H9 (cell line): ENCODE results near the gene FBXO41. TPM values are rescaled to one million over a fixed set of nuclear protein-coding genes. Genes with fewer than 3 reads are reported as not detected.

Source experiments
- DNase-seq: peaks from one replicate; pipeline ENCODE4 v3.0.0-alpha.2; 2017
- H2AFZ ChIP-seq: one replicate; pipeline ENCODE4 v1.6.1; 2013; ENCODE audit warnings: mild to moderate bottlenecking, low read length, control low read depth, moderate library complexity
- H2AK5ac ChIP-seq: 2 replicates; pipeline ENCODE4 v1.6.1; 2013; ENCODE audit warnings: low read length, control low read depth, mixed read lengths; ENCODE audit not compliant: insufficient read length
- H2BK120ac ChIP-seq: one replicate; pipeline ENCODE4 v1.6.1; 2013; ENCODE audit warnings: low read depth, mild to moderate bottlenecking, low read length, control low read depth, inconsistent platforms; ENCODE audit not compliant: poor library complexity, severe bottlenecking
- H2BK12ac ChIP-seq: 2 replicates; pipeline ENCODE4 v1.6.1; 2013; ENCODE audit warnings: low read length, control low read depth, mixed read lengths, low read depth; ENCODE audit not compliant: insufficient read length
- H2BK15ac ChIP-seq: 2 replicates; pipeline ENCODE4 v1.6.1; 2013; ENCODE audit warnings: low read depth, low read length, control low read depth
- H2BK20ac ChIP-seq: one replicate; pipeline ENCODE4 v1.6.1; 2013; ENCODE audit warnings: low read depth, mild to moderate bottlenecking, low read length, control low read depth, inconsistent platforms; ENCODE audit not compliant: poor library complexity, severe bottlenecking
- H2BK5ac ChIP-seq: 2 replicates; pipeline ENCODE4 v1.6.1; 2013; ENCODE audit warnings: low read length, control low read depth, mixed read lengths; ENCODE audit not compliant: insufficient read length
- H3K14ac ChIP-seq: 2 replicates; pipeline ENCODE4 v1.6.1; 2013; ENCODE audit warnings: low read length, control low read depth; ENCODE audit not compliant: insufficient read depth
- H3K18ac ChIP-seq: 2 replicates; pipeline ENCODE4 v1.6.1; 2013; ENCODE audit warnings: low read depth, mild to moderate bottlenecking, mixed read lengths, low read length, control low read depth; ENCODE audit not compliant: insufficient read length
- H3K23ac ChIP-seq: 2 replicates; pipeline ENCODE4 v1.6.1; 2013; ENCODE audit warnings: low read length, control low read depth, mixed read lengths, low read depth; ENCODE audit not compliant: insufficient read length
- H3K23me2 ChIP-seq: 2 replicates; pipeline ENCODE4 v1.6.1; 2013; ENCODE audit warnings: low read depth, mild to moderate bottlenecking, mixed read lengths, low read length, control low read depth; ENCODE audit not compliant: insufficient read length, poor library complexity, severe bottlenecking
- H3K27ac ChIP-seq: 2 replicates; pipeline ENCODE4 v1.5.1; 2013; ENCODE audit warnings: low read length, control low read depth, mixed read lengths, low read depth; ENCODE audit not compliant: insufficient read length
- H3K27me3 ChIP-seq: 2 replicates; pipeline ENCODE4 v1.6.1; 2013; ENCODE audit warnings: low read length, control low read depth, inconsistent platforms; ENCODE audit not compliant: insufficient read depth
- H3K4ac ChIP-seq: 2 replicates; pipeline ENCODE4 v1.6.1; 2013; ENCODE audit warnings: low read depth, mild to moderate bottlenecking, control low read depth, inconsistent platforms, low read length, moderate library complexity
- H3K4me1 ChIP-seq: 2 replicates; pipeline ENCODE4 v1.6.1; 2013; ENCODE audit warnings: low read length, control low read depth, inconsistent platforms; ENCODE audit not compliant: insufficient read depth
- H3K4me2 ChIP-seq: 2 replicates; pipeline ENCODE4 v1.6.1; 2013; ENCODE audit warnings: low read length, control low read depth, mixed read lengths; ENCODE audit not compliant: insufficient read length, insufficient read depth
- H3K56ac ChIP-seq: 2 replicates; pipeline ENCODE4 v1.6.1; 2013; ENCODE audit warnings: low read depth, mild to moderate bottlenecking, mixed read lengths, low read length, control low read depth; ENCODE audit not compliant: insufficient read length
- H3K79me1 ChIP-seq: 2 replicates; pipeline ENCODE4 v1.6.1; 2013; ENCODE audit warnings: low read depth, mild to moderate bottlenecking, moderate library complexity, low read length, control low read depth, inconsistent platforms; ENCODE audit not compliant: insufficient read depth, poor library complexity, severe bottlenecking
- H3K79me2 ChIP-seq: 2 replicates; pipeline ENCODE4 v1.6.1; 2013; ENCODE audit warnings: low read length, control low read depth, inconsistent platforms; ENCODE audit not compliant: insufficient read depth
- H3K9ac ChIP-seq: 2 replicates; pipeline ENCODE4 v1.6.1; 2013; ENCODE audit warnings: low read length, control low read depth, mixed read lengths; ENCODE audit not compliant: insufficient read length; ENCODE audit errors: extremely low read depth
- H3K9me3 ChIP-seq: one replicate; pipeline ENCODE4 v1.6.1; 2013; ENCODE audit warnings: low read depth, low read length, inconsistent platforms; ENCODE audit not compliant: control insufficient read depth
- H3T11ph ChIP-seq: one replicate; pipeline ENCODE4 v1.6.1; 2013; ENCODE audit warnings: mild to moderate bottlenecking, low read length, control low read depth, inconsistent platforms
- H4K20me1 ChIP-seq: one replicate; pipeline ENCODE4 v1.6.1; 2013; ENCODE audit not compliant: control insufficient read depth, insufficient read length, insufficient read depth
- H4K5ac ChIP-seq: 2 replicates; pipeline ENCODE4 v1.6.1; 2013; ENCODE audit warnings: low read depth, mild to moderate bottlenecking, mixed read lengths, low read length, control low read depth; ENCODE audit not compliant: insufficient read length
- H4K8ac ChIP-seq: replicated peaks from 2 replicates; pipeline ENCODE4 v1.6.1; 2013; ENCODE audit warnings: low read length, control low read depth, mixed read lengths, low read depth; ENCODE audit not compliant: insufficient read length
- H4K91ac ChIP-seq: 2 replicates; pipeline ENCODE4 v1.6.1; 2013; ENCODE audit warnings: low read depth, mild to moderate bottlenecking, moderate library complexity, mixed read lengths, low read length, control low read depth; ENCODE audit not compliant: insufficient read length
- H3K27ac Mint-ChIP-seq, 3 experiments: 2 replicates in 2 of 3; 3 replicates in 1 of 3; pipeline ENCODE4 v1.8.0; 2020 to 2021; ENCODE audit warnings: mixed read lengths in 3 of 3, mild to moderate bottlenecking in 1 of 3, moderate library complexity in 1 of 3
- H3K27me3 Mint-ChIP-seq: 2 replicates; pipeline ENCODE4 v1.8.0; 2021; ENCODE audit warnings: low read depth, mild to moderate bottlenecking, moderate library complexity, mixed read lengths
- H3K36me3 Mint-ChIP-seq, 3 experiments: 2 replicates in 2 of 3; 3 replicates in 1 of 3; pipeline ENCODE4 v1.8.0; 2020 to 2021; ENCODE audit warnings: low read depth in 3 of 3, mixed read lengths in 3 of 3; ENCODE audit not compliant: insufficient read depth in 1 of 3
- H3K4me1 Mint-ChIP-seq, 2 experiments: 2 replicates each; pipeline ENCODE4 v1.8.0; 2020; ENCODE audit warnings: mixed read lengths in 2 of 2
- H3K4me3 Mint-ChIP-seq, 2 experiments: 2 replicates in 1 of 2; 3 replicates in 1 of 2; pipeline ENCODE4 v1.8.0; 2020 to 2021; ENCODE audit warnings: mild to moderate bottlenecking in 2 of 2, mixed read lengths in 2 of 2, moderate library complexity in 1 of 2
- H3K9me3 Mint-ChIP-seq, 2 experiments: 2 replicates in 1 of 2; 3 replicates in 1 of 2; pipeline ENCODE4 v1.8.0; 2020; ENCODE audit warnings: mild to moderate bottlenecking in 2 of 2, mixed read lengths in 2 of 2, moderate library complexity in 1 of 2
- WGBS: extraction: QIAGEN DNeasy Blood & Tissue Kit; methylation state at CpG from one replicate; pipeline ENCODE4 v1.1.7; 2013; ENCODE audit warnings: missing lambda C conversion rate, low lambda C conversion rate, mixed read lengths; ENCODE audit not compliant: insufficient read length; ENCODE audit errors: extremely low coverage; 5-methylcytosine and 5-hydroxymethylcytosine counted together
- total RNA-seq: library from RNA; stranded (reverse); gene quantifications from 2 replicates; pipeline ENCODE4 v1.2.1, GENCODE V29; 2021
- TF ChIP-seq, protein P1 (sequence below): fragments of 200-600 bp; sonication (generic); conservative IDR thresholded peaks from 3 replicates; pipeline ENCODE4 v1.8.0; 2021; ENCODE audit warnings: antibody characterized with exemption, mild to moderate bottlenecking

Gene FBXO41
- total RNA-seq, 1 experiment from 2014 or later: 16.2 TPM

- Histone ChIP-seq H2BK20ac (no peak overlapping the region), H2BK5ac (no peak overlapping the region), H3K79me1 (no peaks in the 10 kb centered on the region), H3K4ac (no peak overlapping the region), H3K9me3 (no peaks in the 10 kb centered on the region), H4K91ac (no peak overlapping the region), H2BK120ac (no peak overlapping the region), H2AFZ (no peak overlapping the region), H3K79me2 (no peaks in the 10 kb centered on the region), H2BK12ac (no peak overlapping the region), H3K14ac (no peak overlapping the region), H4K8ac (no peak overlapping the region), H2BK15ac (no peak overlapping the region), H3K4me2 (no peak overlapping the region), H3K18ac (no peak overlapping the region), H3K9ac (no peak overlapping the region), H3T11ph (no peak overlapping the region), H4K20me1 (no peaks in the 10 kb centered on the region), H3K27ac (no peak overlapping the region), H3K23me2 (peaks cover 9% of the 10 kb centered on the region), H3K27me3 (no peaks in the 10 kb centered on the region; the same call in 1 of the 2 replicates), H2AK5ac (no peak overlapping the region), H3K23ac (no peak overlapping the region), H3K56ac (no peak overlapping the region), H3K4me1 (peaks cover 2% of the 10 kb centered on the region; the same call in 1 of the 2 replicates), H4K5ac (no peak overlapping the region)
- Mint-ChIP-seq H3K4me1 (peaks cover 9 to 14% of the 10 kb centered on the region in 2 experiments), H3K4me3 (no peak overlapping the region; a peak in 1 of 5 replicates), H3K27me3 (peaks cover 37% of the 10 kb centered on the region), H3K9me3 (no peaks in the 10 kb centered on the region), H3K27ac (no peak overlapping the region), H3K36me3 (peaks cover 4 to 25% (median 14%) of the 10 kb centered on the region in 3 experiments; a peak in 6 of 7 replicates)
- no peak for DNase-seq
- TF ChIP-seq, protein P1, sequence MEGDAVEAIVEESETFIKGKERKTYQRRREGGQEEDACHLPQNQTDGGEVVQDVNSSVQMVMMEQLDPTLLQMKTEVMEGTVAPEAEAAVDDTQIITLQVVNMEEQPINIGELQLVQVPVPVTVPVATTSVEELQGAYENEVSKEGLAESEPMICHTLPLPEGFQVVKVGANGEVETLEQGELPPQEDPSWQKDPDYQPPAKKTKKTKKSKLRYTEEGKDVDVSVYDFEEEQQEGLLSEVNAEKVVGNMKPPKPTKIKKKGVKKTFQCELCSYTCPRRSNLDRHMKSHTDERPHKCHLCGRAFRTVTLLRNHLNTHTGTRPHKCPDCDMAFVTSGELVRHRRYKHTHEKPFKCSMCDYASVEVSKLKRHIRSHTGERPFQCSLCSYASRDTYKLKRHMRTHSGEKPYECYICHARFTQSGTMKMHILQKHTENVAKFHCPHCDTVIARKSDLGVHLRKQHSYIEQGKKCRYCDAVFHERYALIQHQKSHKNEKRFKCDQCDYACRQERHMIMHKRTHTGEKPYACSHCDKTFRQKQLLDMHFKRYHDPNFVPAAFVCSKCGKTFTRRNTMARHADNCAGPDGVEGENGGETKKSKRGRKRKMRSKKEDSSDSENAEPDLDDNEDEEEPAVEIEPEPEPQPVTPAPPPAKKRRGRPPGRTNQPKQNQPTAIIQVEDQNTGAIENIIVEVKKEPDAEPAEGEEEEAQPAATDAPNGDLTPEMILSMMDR: no peak
- WGBS: no CpG with 5 or more reads among the region's 26 CpGs
Observed at GRCh38 chr2:73266061-73266901, 18.0 kb downstream of the FBXO41 start.
